HL-60 (cell line): Measurements from ENCODE around the gene IER2.
"Not testable (repeated sequence)": the region's sequence is repeated elsewhere in the genome, so short reads cannot be mapped to it uniquely, and the experiment has no call there.

Experiments used
- GABPA ChIP-seq: IDR thresholded peaks from 2 replicates; pipeline ENCODE4 v1.6.1; 2012; ENCODE audit warnings: low read depth
- POLR2AphosphoS5 ChIP-seq: IDR thresholded peaks from 2 replicates; pipeline ENCODE4 v1.6.1; 2012; ENCODE audit warnings: low read depth
- TF ChIP-seq, protein P1 (sequence below): IDR thresholded peaks from 2 replicates; pipeline ENCODE4 v1.6.1; 2012; ENCODE audit warnings: low read depth; ENCODE audit not compliant: insufficient replicate concordance
- TF ChIP-seq, protein P2 (sequence below): IDR thresholded peaks from one replicate; pipeline ENCODE4 v1.5.1; 2011; ENCODE audit warnings: low read length, control low read depth, inconsistent platforms; ENCODE audit not compliant: insufficient read depth

DNA sequence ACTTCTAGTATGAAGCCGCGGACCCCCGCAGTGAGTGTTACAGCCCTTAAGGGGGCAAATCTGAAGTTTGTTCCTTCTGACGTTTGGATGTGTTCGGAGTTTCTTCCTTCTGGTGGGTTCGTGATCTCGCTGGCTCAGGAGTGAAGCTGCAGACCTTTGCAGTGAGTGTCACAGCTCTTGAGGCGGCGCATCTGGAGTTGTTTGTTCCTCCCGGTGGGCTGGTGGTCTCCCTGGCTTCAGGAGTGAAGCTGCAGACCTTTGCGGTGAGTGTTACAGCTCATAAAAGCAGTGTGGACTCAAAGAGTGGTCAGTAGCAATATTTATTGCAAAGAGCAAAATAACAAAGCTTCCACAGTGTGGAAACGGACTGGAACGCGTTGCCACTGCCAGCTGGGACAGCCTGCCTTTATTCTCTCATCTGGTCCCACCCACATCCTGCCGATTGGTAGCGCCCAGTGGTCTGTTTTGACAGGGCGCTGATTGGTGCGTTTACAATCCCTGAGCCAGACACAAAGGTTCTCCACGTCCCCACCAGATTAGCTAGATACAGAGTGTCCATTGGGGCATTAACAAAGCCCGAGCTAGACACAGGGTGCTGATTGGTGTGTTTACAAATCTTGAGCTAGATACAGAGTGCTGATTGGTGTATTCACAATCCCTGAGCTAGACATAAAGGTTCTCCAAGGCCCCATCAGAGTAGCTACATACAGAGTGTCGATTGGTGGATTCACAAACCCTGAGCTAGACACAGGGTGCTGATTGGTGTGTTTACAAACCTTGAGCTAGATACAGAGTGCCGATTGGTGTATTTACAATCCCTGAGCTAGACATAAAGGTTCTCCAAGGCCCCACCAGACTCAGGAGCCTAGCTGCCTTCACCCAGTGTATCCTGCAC is 35.8 kb downstream of the IER2 start:
- TF ChIP-seq, protein P1, sequence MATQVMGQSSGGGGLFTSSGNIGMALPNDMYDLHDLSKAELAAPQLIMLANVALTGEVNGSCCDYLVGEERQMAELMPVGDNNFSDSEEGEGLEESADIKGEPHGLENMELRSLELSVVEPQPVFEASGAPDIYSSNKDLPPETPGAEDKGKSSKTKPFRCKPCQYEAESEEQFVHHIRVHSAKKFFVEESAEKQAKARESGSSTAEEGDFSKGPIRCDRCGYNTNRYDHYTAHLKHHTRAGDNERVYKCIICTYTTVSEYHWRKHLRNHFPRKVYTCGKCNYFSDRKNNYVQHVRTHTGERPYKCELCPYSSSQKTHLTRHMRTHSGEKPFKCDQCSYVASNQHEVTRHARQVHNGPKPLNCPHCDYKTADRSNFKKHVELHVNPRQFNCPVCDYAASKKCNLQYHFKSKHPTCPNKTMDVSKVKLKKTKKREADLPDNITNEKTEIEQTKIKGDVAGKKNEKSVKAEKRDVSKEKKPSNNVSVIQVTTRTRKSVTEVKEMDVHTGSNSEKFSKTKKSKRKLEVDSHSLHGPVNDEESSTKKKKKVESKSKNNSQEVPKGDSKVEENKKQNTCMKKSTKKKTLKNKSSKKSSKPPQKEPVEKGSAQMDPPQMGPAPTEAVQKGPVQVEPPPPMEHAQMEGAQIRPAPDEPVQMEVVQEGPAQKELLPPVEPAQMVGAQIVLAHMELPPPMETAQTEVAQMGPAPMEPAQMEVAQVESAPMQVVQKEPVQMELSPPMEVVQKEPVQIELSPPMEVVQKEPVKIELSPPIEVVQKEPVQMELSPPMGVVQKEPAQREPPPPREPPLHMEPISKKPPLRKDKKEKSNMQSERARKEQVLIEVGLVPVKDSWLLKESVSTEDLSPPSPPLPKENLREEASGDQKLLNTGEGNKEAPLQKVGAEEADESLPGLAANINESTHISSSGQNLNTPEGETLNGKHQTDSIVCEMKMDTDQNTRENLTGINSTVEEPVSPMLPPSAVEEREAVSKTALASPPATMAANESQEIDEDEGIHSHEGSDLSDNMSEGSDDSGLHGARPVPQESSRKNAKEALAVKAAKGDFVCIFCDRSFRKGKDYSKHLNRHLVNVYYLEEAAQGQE, result not testable (repeated sequence)
- TF ChIP-seq POLR2AphosphoS5, GABPA: not testable (repeated sequence)
- TF ChIP-seq, protein P2, sequence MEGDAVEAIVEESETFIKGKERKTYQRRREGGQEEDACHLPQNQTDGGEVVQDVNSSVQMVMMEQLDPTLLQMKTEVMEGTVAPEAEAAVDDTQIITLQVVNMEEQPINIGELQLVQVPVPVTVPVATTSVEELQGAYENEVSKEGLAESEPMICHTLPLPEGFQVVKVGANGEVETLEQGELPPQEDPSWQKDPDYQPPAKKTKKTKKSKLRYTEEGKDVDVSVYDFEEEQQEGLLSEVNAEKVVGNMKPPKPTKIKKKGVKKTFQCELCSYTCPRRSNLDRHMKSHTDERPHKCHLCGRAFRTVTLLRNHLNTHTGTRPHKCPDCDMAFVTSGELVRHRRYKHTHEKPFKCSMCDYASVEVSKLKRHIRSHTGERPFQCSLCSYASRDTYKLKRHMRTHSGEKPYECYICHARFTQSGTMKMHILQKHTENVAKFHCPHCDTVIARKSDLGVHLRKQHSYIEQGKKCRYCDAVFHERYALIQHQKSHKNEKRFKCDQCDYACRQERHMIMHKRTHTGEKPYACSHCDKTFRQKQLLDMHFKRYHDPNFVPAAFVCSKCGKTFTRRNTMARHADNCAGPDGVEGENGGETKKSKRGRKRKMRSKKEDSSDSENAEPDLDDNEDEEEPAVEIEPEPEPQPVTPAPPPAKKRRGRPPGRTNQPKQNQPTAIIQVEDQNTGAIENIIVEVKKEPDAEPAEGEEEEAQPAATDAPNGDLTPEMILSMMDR, result not testable (repeated sequence)
